ENCODE results near the gene SKOR1. TPM values are rescaled to one million over a fixed set of nuclear protein-coding genes. Genes with fewer than 3 reads are reported as not detected.

Gene SKOR1
- total RNA-seq, 2 experiments from 2014 or later: 0.23 to 0.25 TPM

GRCh38 chr15:67863442-67863987, 38.2 kb downstream of the SKOR1 start:
- H3K36me3 Mint-ChIP-seq (ENCODE audit: low read depth): no peaks in the 10 kb centered on the region
- no peaks in the 10 kb centered on the region for H3K9me3 Mint-ChIP-seq
- H3K4me1 Mint-ChIP-seq: peaks cover 4% of the 10 kb centered on the region
- ChIA-PET POLR2A (interaction anchor here (0.9 to 1.3 kb wide), 3 partner anchors 19 to 367 kb away, joined by 3 read pairs; no protein-coding TSS in a partner anchor), CTCF (interaction anchor here (0.9 to 2.2 kb wide), 7 partner anchors 8 to 331 kb away, joined by 3 to 18 read pairs (median 4); no protein-coding TSS in a partner anchor)
- H3K27ac Mint-ChIP-seq: no peak overlapping the region
- peak; percentile 71 for DNase-seq
- H3K4me3 Mint-ChIP-seq: no peak overlapping the region
- peaks cover 17% of the 10 kb centered on the region for H3K27me3 Mint-ChIP-seq

- no peak for DNase-seq
- CTCF ChIA-PET: no interaction called here
Observed at GRCh38 chr15:67865331-67865730, 40.0 kb downstream of the SKOR1 start.

GRCh38 chr15:67865766-67866165, 40.5 kb downstream of the SKOR1 start:
- Mint-ChIP-seq H3K9me3 (peaks cover 2% of the 10 kb centered on the region), H3K4me1 (peaks cover 4% of the 10 kb centered on the region), H3K36me3 (ENCODE audit: low read depth) (no peaks in the 10 kb centered on the region), H3K4me3 (no peak overlapping the region), H3K27ac (no peak overlapping the region), H3K27me3 (peaks cover 23% of the 10 kb centered on the region)
- DNase-seq: no peak
- CTCF ChIA-PET: no interaction called here
- POLR2A ChIA-PET: no interaction called here

More at GRCh38 chr15:67865331-67865730, 40.0 kb downstream of the SKOR1 start:
- H3K9me3 Mint-ChIP-seq: peaks cover 2% of the 10 kb centered on the region
- H3K4me1 Mint-ChIP-seq: peaks cover 4% of the 10 kb centered on the region
- H3K36me3 Mint-ChIP-seq (ENCODE audit: low read depth): no peaks in the 10 kb centered on the region
- POLR2A ChIA-PET: no interaction called here
- H3K27ac Mint-ChIP-seq: no peak overlapping the region
- no peak overlapping the region for H3K4me3 Mint-ChIP-seq
- peaks cover 20% of the 10 kb centered on the region for H3K27me3 Mint-ChIP-seq

- H3K36me3 Mint-ChIP-seq (ENCODE audit: low read depth): no peaks in the 10 kb centered on the region
- peaks cover 4% of the 10 kb centered on the region for H3K9me3 Mint-ChIP-seq
- peaks cover 44% of the 10 kb centered on the region for H3K27me3 Mint-ChIP-seq
- no peak overlapping the region for H3K27ac Mint-ChIP-seq
- no peak for DNase-seq
- ChIA-PET POLR2A (no interaction called here), CTCF (no interaction called here)
- no peaks in the 10 kb centered on the region for H3K4me1 Mint-ChIP-seq
- H3K4me3 Mint-ChIP-seq: no peak overlapping the region
Observed at GRCh38 chr15:67869701-67870100, 44.4 kb downstream of the SKOR1 start.

GRCh38 chr15:67870868-67871408, 45.6 kb downstream of the SKOR1 start:
- no peaks in the 10 kb centered on the region for H3K4me1 Mint-ChIP-seq
- H3K9me3 Mint-ChIP-seq: peaks cover 4% of the 10 kb centered on the region
- CTCF ChIA-PET: interaction anchor here (1.0 kb wide), 1 partner anchor 8 kb away, joined by 3 read pairs; no protein-coding TSS in a partner anchor
- no peak overlapping the region for H3K27ac Mint-ChIP-seq
- no peaks in the 10 kb centered on the region for H3K36me3 Mint-ChIP-seq (ENCODE audit: low read depth)
- no peak overlapping the region for H3K4me3 Mint-ChIP-seq
- DNase-seq: no peak
- H3K27me3 Mint-ChIP-seq: peaks cover 42% of the 10 kb centered on the region
- POLR2A ChIA-PET: no interaction called here

GRCh38 chr15:67873777-67874176, 48.5 kb downstream of the SKOR1 start:
- DNase-seq: no peak
- peaks cover 4% of the 10 kb centered on the region for H3K9me3 Mint-ChIP-seq
- H3K27me3 Mint-ChIP-seq: peaks cover 44% of the 10 kb centered on the region
- CTCF ChIA-PET: no interaction called here
- H3K4me3 Mint-ChIP-seq: no peak overlapping the region
- H3K27ac Mint-ChIP-seq: no peak overlapping the region
- POLR2A ChIA-PET: no interaction called here
- H3K4me1 Mint-ChIP-seq: no peaks in the 10 kb centered on the region
- H3K36me3 Mint-ChIP-seq (ENCODE audit: low read depth): no peaks in the 10 kb centered on the region

- peaks cover 24% of the 10 kb centered on the region for H3K27me3 Mint-ChIP-seq
- H3K27ac Mint-ChIP-seq: no peak overlapping the region
- CTCF ChIA-PET: no interaction called here
Observed at GRCh38 chr15:67878712-67879206, 53.5 kb downstream of the SKOR1 start.

GRCh38 chr15:67879440-67880129, 54.3 kb downstream of the SKOR1 start:
- ChIA-PET CTCF (no interaction called here), POLR2A (no interaction called here)
- Mint-ChIP-seq H3K9me3 (no peaks in the 10 kb centered on the region), H3K4me3 (no peak overlapping the region), H3K36me3 (ENCODE audit: low read depth) (no peaks in the 10 kb centered on the region), H3K27ac (no peak overlapping the region), H3K27me3 (peaks cover 17% of the 10 kb centered on the region), H3K4me1 (peaks cover 2% of the 10 kb centered on the region)
- no peak for DNase-seq

More at GRCh38 chr15:67878712-67879206, 53.5 kb downstream of the SKOR1 start:
- Mint-ChIP-seq H3K36me3 (ENCODE audit: low read depth) (no peaks in the 10 kb centered on the region), H3K4me3 (no peak overlapping the region), H3K4me1 (peaks cover 2% of the 10 kb centered on the region), H3K9me3 (no peaks in the 10 kb centered on the region)
- POLR2A ChIA-PET: no interaction called here
- no peak for DNase-seq

GRCh38 chr15:67880651-67881182, 55.4 kb downstream of the SKOR1 start:
- Mint-ChIP-seq H3K36me3 (ENCODE audit: low read depth) (no peaks in the 10 kb centered on the region), H3K4me1 (peaks cover 9% of the 10 kb centered on the region), H3K27ac (no peak overlapping the region), H3K27me3 (peaks cover 24% of the 10 kb centered on the region), H3K4me3 (no peak overlapping the region), H3K9me3 (no peaks in the 10 kb centered on the region)
- POLR2A ChIA-PET: no interaction called here
- CTCF ChIA-PET: no interaction called here
- DNase-seq: no peak

GRCh38 chr15:67882487-67883233, 57.4 kb downstream of the SKOR1 start:
- CTCF ChIA-PET: interaction anchor here (2.2 kb wide), 1 partner anchor 19 kb away, joined by 5 read pairs; no protein-coding TSS in a partner anchor
- no peak overlapping the region for H3K4me3 Mint-ChIP-seq

GRCh38 chr15:67883234-67883773, 58.0 kb downstream of the SKOR1 start:
- H3K4me3 Mint-ChIP-seq: no peak overlapping the region
- no peak overlapping the region for H3K27ac Mint-ChIP-seq
- H3K36me3 Mint-ChIP-seq (ENCODE audit: low read depth): no peaks in the 10 kb centered on the region
- DNase-seq: no peak
- ChIA-PET CTCF (interaction anchor here (2.2 kb wide), 1 partner anchor 20 kb away, joined by 5 read pairs; no protein-coding TSS in a partner anchor), POLR2A (interaction anchor here (0.9 kb wide), 1 partner anchor 172 kb away, joined by 3 read pairs; no protein-coding TSS in a partner anchor)
- H3K27me3 Mint-ChIP-seq: peaks cover 22% of the 10 kb centered on the region
- H3K9me3 Mint-ChIP-seq: no peaks in the 10 kb centered on the region
- H3K4me1 Mint-ChIP-seq: peaks cover 9% of the 10 kb centered on the region

More at GRCh38 chr15:67882487-67883233, 57.4 kb downstream of the SKOR1 start:
- H3K9me3 Mint-ChIP-seq: no peaks in the 10 kb centered on the region
- POLR2A ChIA-PET: interaction anchor here (0.9 kb wide), 1 partner anchor 173 kb away, joined by 3 read pairs; no protein-coding TSS in a partner anchor
- no peak overlapping the region for H3K27ac Mint-ChIP-seq
- no peaks in the 10 kb centered on the region for H3K36me3 Mint-ChIP-seq (ENCODE audit: low read depth)
- H3K27me3 Mint-ChIP-seq: peaks cover 24% of the 10 kb centered on the region
- peaks cover 9% of the 10 kb centered on the region for H3K4me1 Mint-ChIP-seq
- DNase-seq: no peak

- POLR2A ChIA-PET: no interaction called here
- no peak overlapping the region for H3K27ac Mint-ChIP-seq
- peaks cover 9% of the 10 kb centered on the region for H3K4me1 Mint-ChIP-seq
- H3K36me3 Mint-ChIP-seq (ENCODE audit: low read depth): no peaks in the 10 kb centered on the region
- CTCF ChIA-PET: interaction anchor here (2.2 kb wide), 1 partner anchor 21 kb away, joined by 5 read pairs; no protein-coding TSS in a partner anchor
- H3K27me3 Mint-ChIP-seq: peaks cover 25% of the 10 kb centered on the region
- no peaks in the 10 kb centered on the region for H3K9me3 Mint-ChIP-seq
- peak overlapping the region; percentile 58 for H3K4me3 Mint-ChIP-seq
- no peak for DNase-seq
Observed at GRCh38 chr15:67884009-67884408, 58.7 kb downstream of the SKOR1 start.
